Limb (tissue), 2 donors: ENCODE results near the gene KRTAP24-1.
A peak's percentile ranks its signal among the peaks of the same experiment; 100 is the strongest.

Source experiments
- DNase-seq, 2 donors: peaks; one replicate each; pipeline ENCODE4 v3.0.0-alpha.2; 2016; ENCODE audit errors: extremely low spot score in 2 of 2

Gene KRTAP24-1

DNA sequence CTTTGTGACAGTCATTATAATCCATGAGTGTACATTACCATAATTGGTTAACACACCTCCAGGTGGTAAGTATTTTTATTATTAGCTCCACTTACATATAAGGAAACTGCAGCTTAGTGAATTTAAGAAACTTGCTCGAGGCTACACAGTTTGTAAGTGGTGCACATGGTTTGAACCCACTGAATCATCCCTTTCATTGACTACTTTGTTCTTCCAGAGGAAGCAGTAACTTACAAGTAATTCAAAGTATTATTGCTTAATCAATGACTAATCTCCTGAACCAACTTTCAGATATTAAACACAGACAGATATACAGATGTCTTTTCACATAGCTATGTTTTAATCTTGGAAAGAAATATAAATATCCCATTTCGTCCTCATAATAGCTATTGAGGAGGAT lies 48.1 kb downstream of the KRTAP24-1 start:
- no peak for DNase-seq

DNA sequence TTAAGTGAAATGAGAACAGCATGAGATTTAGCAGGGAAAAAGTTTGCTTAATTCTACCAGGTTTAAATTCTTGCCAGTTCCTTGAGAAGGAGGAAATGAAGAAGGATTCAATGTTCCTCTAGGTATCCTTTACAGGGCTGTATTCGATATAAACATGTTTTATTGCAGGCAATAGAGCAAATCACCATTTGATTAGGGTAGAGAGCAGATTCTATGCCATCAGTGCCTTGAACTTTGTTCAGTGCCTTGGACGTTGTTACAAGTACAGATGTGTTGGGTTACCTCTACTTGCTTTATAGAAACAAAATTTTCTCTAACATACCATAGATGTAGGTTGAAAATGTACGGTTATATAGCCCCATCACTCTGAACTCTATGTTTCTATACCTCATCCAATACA lies 48.7 kb downstream of the KRTAP24-1 start:
- DNase-seq = no peak

GRCh38 chr21:30233228-30234020 lies 49.3 kb downstream of the KRTAP24-1 start:
- DNase-seq = peak in 1 of 2 donors; percentile 37

GRCh38 chr21:30232011-30232410 lies 50.7 kb downstream of the KRTAP24-1 start:
- DNase-seq = no peak
